HG03095 (cell line): ENCODE measurements around the gene TSSK6.
"Not testable (repeated sequence)": the region's sequence is repeated elsewhere in the genome, so short reads cannot be mapped to it uniquely, and the experiment has no call there.

Source experiments
- ATAC-seq: cut with Tn5 transposase; IDR thresholded peaks from one replicate; pipeline ENCODE4 v1.9.1; 2021; ENCODE audit warnings: moderate library complexity; ENCODE audit not compliant: unreplicated experiment

Gene TSSK6

DNA sequence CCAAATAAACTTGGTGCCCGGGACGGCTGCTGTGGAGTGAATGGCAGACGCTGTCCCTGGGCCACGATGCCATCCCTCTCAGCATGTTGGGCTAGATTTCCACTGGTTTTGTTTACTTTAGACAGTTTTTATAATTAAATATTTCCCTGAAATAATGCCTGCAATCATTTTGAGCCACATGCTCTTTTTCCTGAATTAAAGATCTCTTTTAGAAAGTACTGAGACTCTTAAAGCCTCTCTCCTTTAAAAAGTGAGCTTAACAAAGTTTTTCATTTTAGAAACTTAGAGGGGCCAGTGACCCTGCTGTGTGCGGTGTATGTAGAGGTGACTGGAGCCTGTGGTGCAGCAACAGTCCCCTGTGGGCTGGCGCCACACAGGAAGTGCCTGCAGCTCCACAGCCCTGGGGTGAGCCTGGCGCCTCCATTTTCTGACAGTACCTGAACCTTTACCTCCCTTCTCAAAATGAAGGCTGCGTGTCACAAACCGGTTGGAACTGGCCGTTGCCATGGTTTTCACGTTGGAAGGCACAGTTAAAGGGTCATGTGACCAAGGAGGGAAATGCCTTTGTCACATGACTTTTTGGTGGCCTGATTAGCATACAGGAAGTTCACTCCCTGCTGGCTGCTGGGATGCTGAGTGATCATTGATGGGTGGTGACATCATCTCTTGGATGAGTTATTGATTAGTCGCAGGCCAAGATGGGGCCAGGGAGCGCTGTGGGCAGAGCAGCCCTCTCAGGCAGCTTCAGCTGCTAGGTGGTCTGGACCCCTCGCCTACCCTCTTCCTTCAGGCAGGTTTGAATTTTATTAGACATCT lies 26.3 kb downstream of the TSSK6 start:
- ATAC-seq = peak; percentile 48

DNA sequence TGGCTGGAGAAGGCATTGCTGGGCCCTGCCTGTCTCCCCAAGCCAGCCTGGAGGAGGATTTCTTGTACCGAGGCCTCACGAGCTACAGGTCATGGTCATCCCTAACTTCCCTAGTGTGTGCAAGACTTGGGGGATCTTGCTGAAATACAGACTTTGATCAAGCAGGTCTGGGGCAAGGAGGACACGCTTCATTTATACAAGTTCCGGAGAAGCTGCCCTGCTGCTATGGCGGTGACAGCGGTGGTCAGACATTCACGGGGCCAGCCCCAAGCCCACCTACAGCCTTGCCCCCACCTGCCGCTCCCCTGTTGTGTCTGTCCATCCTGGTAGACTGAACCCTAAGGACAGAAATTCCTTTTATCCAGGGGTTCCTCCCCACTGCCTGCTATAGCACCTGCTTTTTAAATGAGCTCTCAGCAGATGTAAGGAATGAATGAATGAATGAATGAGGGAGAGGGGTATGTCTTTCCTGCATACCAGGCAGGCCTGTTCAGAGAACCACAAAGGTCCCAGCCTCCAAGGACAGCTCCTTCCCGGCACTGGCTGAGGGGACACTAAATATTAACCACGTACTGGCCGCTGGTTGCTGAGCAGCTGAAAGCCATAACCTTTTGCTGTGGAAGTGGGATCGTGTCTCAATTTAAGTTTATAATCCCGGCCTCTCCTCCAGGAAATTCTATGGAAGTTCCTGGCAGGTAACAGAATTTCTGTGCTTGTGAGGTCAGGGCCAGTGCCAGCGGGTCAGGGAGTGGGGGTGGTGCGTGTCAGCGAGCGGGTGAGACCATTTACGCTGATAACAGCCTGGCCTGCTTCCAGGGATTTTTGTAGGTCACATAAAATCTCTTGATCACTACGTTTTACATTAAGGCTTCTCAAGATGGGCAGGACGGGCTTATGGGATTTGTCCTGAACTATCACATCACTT lies 27.1 kb downstream of the TSSK6 start:
- no peak for ATAC-seq

DNA sequence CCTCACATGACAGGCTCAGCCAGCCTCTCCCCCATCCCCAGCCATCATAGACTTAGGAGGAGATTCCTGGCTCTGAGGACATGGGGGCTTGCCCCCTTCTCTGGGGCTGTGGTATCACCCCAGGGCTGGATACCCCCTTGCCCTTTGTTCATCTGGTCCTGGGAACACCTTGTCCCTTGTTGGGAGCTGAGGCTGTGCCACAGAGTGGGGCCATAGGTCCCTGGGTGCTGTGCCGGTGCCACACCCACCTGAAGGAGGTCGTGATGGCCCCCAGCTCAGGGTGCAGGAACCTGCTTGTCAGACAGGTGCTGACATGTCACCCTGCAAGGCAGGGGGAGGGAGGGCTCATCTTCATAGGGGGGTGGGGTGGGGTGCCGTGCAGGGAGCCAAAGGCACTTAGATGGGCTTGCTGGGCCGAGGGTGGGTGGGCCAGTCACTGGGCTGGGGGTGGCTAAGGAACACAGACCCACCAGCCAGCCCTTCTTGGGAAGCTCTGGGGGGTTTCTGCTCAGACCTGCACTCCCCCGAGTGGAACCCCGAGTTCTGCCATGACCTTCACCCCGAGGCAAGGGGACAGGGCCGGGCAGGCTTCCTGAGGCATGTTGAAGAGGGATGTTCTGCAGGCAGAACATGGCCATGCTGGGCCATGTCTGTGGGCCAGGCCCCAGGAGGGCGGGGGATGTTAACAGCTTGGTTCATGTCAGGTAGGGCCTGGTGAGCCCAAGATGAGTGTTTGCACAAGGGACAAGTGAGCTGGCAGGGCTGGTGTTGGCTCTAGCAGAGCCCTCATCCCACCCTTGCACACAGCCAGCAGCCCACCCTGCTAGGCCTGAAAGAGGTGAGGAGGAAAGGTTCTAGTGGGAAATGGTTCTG lies 28.0 kb downstream of the TSSK6 start:
- no peak for ATAC-seq

DNA sequence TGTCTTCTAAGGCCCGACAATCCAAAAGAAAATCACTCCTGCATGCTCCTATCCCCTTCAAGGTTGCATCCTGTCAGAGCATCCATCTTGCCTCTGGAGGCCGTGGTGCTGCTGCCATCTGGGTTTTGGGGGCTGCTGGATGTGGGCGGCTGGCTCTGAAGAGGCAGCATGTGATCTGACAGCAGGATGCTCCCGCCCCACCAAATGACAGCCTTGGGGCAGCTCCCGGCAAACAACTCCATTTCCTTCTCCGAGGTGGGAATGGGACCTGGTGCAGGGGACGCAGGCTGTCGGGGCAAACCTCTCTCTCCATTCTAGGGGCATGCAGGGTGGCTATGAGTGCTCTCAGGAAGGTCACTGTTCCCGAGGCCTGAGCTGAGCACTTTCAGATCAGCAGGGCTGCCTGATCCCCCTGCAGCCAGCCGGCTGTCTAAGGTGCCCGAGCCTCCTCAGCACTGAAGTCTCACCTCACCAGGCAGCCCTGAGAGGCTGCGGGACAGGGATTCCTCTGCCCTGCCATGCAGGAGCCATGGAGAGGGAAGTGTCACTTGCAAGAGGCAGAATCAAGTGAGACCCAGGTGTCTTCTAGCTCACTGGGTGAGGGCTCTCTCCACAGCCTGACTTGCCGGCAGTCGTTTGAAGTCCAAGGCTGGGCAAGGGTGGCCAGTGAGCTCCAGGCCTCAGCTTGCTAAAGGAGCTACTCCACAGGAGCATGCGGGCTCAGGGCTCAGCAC lies 28.8 kb downstream of the TSSK6 start:
- ATAC-seq = no peak

DNA sequence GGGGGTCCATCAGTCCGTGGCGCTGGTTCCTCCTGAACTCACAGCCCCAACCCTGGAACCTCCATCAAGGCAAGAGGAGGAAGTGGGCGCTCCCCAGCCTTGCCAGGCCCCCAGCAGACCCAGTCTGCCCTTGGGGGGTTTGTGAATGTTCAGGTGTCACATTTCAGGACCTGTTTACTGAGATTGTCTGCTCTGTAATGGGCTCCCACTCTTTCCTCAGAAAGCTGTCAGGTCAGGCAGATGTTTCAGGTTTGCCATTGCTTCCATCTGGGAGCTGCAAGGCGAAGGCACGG lies 29.4 kb downstream of the TSSK6 start:
- no peak for ATAC-seq

DNA sequence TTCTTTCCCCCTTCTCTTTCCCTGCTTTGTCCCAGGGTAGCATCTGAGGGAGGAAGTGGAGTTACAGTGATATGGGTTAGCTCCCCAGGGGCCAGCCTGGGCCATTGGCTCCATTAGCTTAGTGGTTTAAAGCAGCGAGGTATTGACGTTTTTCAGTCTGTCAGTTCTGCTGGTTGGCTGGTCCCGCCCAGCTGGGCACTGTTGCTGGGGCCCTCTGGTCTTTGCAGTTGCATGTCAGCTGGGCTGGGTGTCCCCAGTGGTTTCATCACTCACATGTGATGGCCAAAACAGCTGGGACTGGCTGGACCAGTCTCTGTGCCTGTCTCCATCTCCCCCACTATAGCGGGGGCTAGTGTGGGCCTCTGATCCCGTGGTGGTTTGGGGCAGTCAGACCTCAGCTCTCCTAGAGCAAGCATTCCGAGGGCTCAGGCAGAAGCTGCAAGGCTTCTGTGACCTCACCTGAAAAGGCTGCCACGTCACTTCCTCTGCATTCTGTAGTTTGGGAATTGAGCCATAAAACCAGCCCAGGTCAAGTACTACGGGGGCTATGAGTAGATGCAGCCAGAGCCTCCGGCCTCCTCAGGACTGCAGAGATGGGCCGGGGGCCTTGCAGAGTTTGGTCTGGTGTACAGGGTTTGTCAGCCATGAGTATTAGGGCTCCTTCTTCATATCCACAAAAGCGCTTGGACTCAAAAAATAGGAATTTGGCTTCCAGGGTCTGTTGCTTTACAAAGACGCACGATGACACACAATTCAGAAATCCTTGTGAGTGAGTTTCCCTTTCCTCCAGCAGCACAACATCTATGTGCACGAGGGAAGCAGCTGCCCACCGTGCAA lies 30.0 kb downstream of the TSSK6 start:
- ATAC-seq = no peak

DNA sequence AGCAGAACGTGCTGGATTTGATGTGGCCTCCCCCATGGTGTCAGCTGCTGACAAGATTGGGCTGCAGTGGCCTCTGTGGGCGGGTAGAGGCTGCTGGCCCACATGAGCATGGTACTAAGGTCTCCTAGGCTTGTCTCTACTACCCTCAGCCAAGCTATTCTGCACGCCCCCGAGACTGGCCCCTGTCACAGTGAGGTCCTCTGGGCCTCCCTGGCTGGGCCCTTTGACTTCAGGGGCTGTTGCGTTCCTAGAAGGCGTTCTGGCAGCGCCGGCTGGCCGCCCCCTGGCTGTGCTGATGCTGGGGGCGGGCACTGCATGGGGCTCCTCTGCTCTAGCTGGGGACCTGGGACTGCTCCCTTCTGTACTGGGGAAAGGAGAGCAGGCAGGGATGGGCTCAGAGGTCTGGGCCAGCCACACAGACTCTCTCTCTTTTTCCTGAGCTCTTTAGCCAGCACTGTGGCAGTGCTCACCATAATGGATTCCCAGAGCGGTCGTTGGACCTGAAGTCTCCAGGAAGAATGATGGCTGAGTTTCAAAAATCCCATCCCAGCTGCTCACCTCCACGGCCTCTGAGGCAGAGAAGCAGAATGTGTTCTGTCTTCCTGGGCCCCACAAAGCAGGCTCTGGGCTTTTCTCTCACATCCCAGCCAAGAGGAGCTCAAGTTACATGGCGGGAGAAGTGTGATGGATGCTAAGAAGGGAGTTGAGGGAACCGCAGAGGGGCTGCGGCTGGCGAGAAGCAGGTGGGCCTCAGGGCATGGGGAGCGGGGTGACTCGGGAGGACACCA lies 32.3 kb downstream of the TSSK6 start:
- no peak for ATAC-seq

DNA sequence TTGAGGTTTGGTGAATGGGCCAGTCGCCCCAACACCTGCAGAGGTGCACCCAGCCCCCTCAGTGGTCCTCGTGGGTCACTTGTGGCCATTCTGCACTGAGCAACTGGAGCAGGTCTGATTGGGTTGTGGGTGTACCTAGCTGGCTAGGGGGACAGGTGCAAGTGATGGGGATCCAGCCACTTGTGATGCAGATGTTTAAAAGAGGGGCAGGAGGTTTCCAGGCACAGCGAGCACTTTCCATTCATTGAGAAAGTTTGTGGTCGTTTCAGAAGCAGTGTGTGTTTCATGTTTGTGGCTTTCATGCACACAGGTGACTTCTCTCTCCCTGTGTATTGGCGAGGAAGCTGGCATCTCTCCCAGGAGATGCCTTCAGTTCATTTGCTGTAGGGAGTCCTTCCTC lies 34.7 kb downstream of the TSSK6 start:
- ATAC-seq = no peak

DNA sequence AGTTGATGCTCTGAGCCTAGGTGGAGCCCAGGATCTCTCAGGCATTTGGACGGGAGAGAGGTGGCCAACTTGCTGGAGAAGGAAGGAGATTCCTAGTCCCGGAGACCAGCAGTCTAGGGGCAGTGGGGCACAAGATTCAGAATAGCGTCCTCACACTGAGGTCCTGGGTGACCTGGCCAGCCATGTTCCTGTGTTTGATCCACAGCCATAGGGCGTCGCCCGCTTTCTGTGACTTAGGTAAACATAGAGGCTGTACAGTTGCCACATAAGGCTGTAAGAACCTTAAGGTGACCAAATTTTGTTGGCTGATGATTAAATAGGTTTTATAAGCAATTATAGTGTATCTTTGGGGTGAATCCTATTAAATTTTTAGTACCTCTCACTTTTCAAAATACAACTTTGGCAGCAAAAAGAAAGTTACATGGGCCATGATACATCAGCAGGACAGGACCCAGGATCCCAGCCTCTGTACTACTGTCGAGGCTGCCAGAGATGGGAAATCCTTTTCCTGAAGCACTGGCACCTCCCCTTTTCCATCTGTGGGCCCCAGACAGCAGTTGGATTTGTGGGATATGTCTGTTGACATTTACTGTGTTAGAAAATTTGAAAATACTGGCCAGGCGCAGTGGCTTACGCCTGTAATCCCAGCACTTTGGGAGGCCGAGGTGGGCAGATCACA lies 37.5 kb downstream of the TSSK6 start:
- ATAC-seq = no peak

DNA sequence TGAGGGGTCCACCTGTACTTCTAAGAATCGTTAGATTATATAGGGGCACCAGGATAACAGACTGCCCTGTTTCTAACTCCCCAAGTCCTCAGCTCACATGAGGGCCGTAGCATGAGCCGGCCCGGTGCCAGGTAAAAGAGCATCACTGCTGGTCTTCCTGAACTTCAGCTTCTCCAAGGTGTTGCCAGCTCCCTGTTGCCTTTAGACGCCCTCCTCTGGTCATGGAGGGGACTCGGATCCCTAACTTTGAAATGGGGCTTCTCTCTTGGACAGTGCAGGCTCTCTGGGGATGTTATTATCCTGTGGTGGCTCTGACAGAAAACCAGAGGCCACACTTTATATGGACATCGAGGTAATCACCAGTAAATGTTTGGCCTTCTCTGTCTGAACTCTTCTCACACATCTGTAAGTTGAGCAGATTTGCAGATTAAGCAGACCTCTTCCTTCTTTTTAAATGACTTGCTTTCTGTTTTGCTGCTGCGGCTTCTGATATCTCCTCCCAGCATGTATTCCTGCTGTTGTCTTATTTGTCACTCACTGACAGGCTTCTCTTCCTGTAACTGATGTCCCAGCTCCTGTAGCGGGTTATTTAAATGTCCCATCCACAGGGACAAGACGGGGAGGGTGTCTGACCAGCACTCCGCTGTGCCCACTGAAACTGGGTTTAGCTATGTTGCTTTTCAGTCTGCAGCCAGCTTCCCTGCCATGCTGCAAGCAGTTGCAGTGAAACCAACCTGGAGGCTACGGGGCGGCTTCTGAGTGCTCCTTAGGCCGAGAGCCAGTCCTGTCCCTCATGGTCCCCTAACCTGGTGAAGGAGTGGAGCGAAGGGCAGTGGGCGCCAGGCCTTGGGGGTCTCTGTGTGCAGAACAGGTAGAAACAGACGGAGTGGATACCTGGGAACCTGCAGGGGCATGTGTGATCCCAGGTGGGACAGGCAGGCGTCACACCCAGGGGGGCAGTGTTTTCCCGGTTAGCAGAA lies 39.2 kb downstream of the TSSK6 start:
- ATAC-seq = no peak

DNA sequence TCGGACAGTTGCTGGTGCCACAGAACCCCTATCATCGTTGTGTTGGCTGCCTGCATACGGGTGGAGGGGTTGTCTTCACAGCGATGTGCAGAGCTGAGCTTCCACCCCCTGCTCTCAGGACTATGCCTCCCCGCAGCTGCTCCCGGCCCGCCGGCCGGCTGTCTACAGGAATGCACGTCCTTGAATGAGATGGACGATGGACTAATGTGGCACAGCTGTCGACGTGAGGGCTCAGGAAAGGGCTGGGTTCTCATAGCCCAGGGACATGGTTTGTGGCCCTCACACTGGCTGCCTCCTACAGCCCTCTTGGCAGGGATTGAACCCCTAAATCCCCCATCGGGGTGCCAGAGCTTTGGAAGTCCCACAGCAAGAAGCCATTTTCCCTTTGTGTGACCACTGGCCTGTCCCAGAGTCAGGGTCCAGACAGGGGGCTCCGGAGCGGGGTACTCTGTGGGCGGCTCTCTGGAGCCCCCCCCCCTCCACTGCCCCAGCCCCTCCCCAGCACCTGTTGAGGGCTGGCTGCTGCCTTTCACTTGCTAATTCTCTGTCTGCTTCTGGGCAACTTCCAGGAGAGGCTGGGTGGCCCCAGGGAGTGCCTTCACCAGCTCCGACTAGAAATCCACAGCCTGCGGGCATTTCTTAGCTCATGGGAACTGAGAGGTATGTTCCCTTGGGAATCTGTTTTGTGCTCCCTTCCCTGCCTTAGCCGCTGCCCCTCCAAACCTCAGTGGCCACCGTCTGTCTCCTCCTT lies 40.2 kb downstream of the TSSK6 start:
- ATAC-seq = no peak

DNA sequence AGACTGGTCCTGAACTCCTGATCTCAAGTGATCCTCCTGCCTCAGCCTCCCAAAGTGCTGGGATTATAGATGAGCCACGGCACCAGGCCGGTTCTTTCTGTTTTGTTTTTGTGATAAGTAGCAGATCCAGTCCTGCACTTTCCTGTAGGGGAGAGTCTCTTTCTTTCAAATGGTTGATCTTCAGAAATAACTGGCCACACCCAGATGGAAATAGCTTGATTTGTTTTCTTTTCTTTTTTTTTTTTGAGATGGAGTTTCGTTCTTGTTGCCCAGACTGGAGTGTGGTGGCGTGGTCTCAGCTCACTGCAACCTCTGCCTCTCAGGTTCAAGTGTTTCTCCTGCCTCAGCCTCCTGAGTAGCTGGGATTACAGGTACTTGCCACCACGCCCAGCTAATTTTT lies 43.2 kb downstream of the TSSK6 start:
- not testable (repeated sequence) for ATAC-seq

DNA sequence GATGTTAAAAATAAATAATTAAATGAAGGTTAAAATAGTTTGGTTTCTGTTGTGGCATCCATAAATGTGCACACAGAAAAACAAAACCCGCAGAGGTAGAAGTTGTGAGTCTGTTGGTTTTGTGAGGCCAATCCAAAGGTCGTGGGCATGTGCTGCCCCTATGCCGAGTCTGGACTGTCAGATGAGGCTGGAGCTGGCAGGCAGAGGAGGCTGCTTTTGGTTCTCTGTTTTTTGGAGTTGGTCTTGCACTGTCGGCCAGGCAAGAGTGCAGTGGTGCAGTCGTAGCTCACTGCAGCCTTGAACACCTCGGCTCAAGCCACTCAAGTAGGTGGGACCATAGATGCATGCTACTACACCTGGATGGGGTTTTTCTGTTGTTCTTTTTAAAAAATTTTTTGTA lies 43.7 kb downstream of the TSSK6 start:
- ATAC-seq = no peak

DNA sequence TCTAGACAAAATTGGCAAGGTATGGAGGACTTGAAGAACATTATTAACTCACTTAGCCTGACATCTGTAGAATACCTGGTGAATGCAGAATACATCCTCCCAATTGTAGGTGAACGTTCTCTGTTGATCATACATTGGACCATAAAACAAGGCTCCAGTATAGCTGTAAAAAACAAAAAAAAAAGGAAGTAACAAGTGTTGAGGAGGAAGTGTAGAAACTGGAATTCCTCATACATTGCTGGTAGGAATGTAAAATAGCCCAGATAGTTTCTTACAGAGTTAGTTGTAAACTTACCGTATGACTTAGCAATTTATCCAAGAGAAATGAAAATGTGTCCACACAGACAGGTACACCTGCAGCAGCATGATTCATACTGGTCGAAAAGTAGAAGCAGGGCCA lies 44.8 kb downstream of the TSSK6 start:
- no peak for ATAC-seq

DNA sequence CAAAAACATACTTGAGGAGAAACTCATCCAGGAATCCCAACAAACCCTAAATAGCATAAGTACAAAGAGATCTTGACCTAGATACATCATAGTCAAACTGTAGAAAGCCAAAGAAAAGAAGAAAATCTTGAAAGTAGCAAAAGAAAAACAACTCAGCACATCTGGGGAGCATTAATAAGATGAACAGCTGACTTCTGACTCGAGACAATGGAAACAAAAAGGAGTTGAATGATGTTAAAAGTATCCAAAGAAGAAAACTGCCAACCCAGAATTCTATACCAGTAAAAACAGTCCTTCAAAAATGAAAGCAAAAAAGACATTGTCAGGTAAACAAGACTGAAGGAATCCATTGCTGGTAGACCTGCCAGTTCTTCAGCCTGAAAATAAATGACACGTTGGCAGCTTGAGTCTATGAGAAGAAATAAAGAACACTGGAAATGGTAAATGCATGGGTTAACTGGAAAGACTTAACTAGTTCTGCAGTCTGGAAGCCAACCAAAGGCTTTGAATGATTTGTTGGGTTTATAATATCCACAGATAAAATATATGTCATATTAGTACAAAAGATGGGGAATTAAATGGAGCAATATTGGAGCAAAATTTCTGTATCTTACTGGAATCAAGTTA lies 46.8 kb downstream of the TSSK6 start:
- no peak for ATAC-seq

DNA sequence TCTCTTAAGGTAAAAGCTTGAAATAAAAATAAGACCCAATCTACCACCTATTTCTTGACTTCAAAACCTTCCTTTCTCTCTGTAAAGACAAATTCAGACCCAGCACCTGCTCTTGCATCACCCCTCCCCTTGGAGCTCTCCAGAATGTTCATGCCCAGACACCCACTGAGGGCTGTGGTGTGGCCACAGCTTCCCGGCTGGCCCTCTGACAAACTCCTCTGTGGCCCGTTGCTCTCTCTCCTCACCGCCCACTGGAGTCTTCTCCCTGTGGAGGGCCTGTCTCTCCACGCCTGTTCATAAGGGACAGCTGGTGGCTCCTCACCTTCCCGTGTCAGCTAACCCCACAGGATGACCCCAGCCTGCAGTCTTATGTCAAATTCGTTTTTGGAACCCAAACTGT lies 49.1 kb downstream of the TSSK6 start:
- no peak for ATAC-seq
